Amygdala (tissue), 56 donors: Measurements from ENCODE around the gene ALAS2.
"Not testable (repeated sequence)": the region's sequence is repeated elsewhere in the genome, so short reads cannot be mapped to it uniquely, and the experiment has no call there.

ENCODE experiments used
- DNase-seq, 56 donors: peaks; one replicate each; lab custom pipeline; 2025; lab: John Stamatoyannopoulos, UW

Gene ALAS2

GRCh38 chrX:55030271-55031205, at the start of gene ALAS2:
ALAS2 (minus strand) TSS chrX:55030977; CDS start chrX:55026000, 4,977 bp downstream.
- no peak for DNase-seq

DNA sequence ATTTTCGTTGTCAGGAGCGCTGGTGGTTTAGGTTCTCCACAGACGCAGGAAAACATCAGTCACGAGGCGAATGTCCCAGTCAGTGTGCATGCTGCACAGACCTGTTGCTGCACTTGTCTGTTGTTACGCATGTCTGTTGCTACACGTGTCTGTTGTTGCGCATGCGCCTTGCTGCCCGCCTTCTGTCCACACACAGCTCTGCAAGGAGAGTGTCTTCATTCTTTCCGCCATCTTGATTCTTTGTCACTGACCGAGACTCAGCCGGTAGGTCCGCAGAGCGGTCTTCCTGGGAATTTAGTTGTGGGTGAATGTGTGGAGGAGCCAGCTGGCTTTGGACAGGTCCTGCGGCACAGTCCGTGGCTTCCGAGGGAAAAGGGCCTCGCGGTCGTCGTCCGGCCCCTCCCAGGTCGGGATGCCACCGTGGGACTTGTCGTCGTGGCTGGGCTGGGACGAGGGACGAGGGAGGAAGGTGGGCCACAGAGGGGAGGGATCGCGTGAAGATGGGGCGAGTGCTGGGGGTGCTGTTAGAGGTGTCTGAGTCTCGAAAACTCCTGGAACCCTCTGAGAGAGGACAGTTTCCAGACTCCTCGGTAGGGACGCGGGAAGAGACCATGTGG, 44.2 kb upstream of the ALAS2 start, which contains the start of gene PAGE2B:
Gene PAGE2B, plus strand, starts transcription at position 180 of the 617 bp plus-strand sequence. CDS start 1,012 bp downstream, outside the sequence.
- DNase-seq, result no peak

GRCh38 chrX:55072286-55072685, 41.5 kb upstream of the ALAS2 start:
- no peak for DNase-seq

GRCh38 chrX:55067180-55067579, 36.4 kb upstream of the ALAS2 start:
- not testable (repeated sequence) for DNase-seq

DNA sequence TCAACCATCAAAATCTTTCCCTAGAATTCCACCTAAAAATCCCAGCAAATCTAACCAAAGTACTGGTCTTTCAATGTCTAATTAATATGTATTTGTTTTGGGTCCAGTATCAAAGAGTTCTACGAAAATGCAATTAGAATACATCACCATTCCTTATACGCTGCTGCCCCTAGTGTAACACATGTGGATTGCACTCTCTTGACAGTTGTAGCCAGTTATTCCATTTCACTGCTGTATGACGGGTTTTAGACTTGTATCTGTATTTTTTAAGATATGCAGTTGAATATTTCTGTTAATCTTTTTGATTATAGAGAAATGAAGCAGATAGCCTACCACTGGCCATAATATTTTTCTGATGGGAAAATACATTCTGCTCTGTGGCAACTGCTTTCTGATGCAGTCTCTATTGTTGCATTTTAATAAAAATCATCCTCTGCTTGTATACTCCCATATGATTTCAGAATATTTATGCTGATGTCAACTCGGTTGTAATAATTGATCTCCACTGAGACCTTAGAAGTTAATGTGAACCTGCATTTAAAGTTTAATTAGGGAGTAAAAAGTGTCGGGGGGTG, 27.0 kb upstream of the ALAS2 start:
- DNase-seq, result peak in 9 of 56 donors; percentile 0 to 53 (median 0)

GRCh38 chrX:55056820-55057674, 26.3 kb upstream of the ALAS2 start:
- peak in 2 of 56 donors; percentile 0 to 1 for DNase-seq

GRCh38 chrX:55050599-55050998, 19.8 kb upstream of the ALAS2 start:
- DNase-seq, result not testable (repeated sequence)

GRCh38 chrX:55041514-55041913, 10.7 kb upstream of the ALAS2 start:
- no peak for DNase-seq

- no peak for DNase-seq
Observed at GRCh38 chrX:55039471-55039870, 8.7 kb upstream of the ALAS2 start.

GRCh38 chrX:55033429-55033828, 2.7 kb upstream of the ALAS2 start:
- DNase-seq, result no peak

DNA sequence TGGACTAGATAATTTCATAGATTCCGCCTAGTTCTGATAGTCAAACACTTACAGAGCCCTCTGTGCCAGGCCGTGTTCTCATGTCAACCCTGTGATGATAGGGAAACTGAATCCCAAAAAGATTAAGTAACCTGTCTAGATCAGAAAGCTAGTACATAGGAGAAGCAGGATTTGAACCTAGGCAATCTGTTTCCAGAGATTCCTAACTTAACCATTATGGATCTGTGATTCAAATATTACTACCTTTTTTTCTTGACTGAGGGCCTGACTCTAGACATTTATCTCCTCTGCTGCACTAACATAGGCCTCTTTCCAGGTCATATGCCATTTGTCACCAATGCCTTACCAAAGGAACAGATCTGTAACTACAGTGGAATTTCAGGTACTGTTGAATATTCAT, 1.5 kb downstream of the ALAS2 start:
- no peak for DNase-seq

DNA sequence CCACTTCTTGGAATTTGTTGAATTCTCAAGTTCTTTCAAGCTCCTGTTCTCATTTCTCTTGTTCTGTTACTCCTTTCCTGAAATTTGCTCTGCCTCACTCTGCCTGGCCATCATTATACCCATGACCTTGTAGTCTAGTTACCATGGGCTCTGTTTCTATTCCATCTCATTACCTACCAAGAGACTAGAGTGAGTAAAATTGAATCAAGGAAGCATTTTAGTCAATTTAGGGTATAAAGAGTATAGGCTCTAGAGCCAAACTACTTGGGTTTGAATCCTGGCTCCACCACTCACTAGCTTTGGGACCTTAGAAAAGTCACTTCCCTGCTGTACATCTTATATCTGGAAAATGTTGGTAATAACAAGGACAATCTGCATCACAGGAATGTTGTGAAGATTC, 2.2 kb downstream of the ALAS2 start:
- no peak for DNase-seq

GRCh38 chrX:55028040-55028439, 2.7 kb downstream of the ALAS2 start:
- DNase-seq, result no peak

DNA sequence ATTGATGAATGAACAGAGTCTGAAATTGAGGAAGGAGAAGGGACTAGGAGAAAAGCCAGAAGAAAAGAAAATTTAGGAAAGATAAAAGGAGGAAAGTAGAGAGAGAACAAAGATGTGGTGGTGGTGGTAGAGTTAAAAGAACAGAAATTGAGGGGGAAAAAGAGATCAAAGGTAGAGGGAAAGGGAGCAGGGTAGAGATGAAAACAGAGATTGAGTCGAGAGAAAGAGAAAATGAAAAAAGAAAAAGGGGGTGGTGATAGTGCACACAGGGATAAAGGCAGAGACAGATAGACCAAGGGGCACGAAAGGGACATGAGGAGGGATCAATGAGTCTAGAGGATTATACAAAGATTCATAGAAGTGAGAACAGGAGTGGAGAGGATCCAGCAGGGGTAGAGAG, 3.9 kb downstream of the ALAS2 start:
- no peak for DNase-seq

- no peak for DNase-seq
Observed at GRCh38 chrX:55026143-55026542, 4.6 kb downstream of the ALAS2 start.

DNA sequence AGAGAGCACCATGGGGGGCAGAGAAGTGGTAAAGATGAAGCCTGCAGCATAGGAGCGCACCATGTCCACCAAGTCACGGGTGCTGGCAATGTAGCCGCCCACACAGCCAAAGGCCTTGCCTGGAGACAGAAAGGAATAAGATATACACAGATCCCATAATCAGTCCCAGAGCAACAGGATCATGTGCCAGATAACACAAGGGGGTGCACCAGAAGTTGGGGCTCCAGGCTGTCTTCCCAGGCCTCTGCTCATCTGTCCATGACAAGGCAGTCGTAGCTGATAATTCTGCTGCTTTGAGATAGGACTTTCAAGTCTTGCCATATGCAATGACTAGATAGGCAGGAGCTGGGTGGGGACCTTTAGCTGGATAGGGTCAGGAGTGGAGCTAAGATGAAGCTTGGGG, 15.9 kb downstream of the ALAS2 start:
- DNase-seq, result no peak

- DNase-seq, result no peak
Observed at GRCh38 chrX:55011294-55011693, 19.5 kb downstream of the ALAS2 start.

GRCh38 chrX:55008571-55009358, 22.0 kb downstream of the ALAS2 start:
- peak in 2 of 56 donors; percentile 1 for DNase-seq

DNA sequence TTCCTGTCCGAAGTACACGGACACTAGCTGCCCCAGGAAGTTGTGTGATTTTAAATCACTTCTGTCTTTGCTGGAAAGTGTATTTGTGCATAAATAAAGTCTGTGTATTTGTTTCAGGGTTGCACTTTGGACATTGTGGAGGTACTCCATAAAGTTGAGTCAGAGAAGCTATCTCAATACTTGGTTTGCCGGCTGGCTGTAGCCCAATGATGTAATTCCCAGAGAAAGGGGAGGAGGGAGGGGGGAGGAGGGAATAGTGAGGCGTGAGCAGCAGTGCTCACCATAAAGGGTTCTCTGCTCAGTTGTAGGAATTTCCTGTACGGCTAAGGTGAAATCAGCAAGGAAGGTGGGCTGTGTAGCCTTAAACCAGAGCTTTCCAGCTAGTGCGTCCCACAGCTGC, 23.1 kb downstream of the ALAS2 start:
- no peak for DNase-seq
